ENCODE results near the gene TBC1D16.

The TBC1D16 gene

GRCh38 chr17:79987187-79987934, 48.3 kb downstream of the TBC1D16 start:
- no peak for DNase-seq

- no peak for DNase-seq
Measured at GRCh38 chr17:79986411-79987186, 49.1 kb downstream of the TBC1D16 start.

DNA sequence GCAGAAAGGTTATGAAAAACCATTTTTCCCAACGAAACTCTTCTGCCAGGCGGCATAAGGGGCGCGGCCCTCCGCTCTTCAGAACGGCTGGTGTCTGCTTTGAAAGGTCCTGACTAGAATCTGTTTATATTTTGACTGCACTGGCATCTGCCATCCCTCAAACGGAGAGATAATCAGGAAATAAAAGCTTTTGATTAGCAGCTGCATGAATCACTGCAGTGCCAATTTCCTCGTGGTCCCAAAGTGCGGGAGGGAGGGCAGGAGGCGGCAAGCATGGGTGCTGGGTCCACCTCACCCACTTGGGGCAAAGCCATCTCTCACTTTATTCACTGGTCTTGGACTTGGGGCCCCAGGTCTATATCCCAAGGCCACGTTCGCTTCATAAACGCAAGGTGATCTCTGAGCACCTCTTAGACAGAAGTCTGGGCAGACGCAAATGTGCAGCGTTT, 49.7 kb downstream of the TBC1D16 start:
- no peak for DNase-seq

- no peak for DNase-seq
Measured at GRCh38 chr17:79985361-79985942, 50.2 kb downstream of the TBC1D16 start.

GRCh38 chr17:79984877-79985276, 50.8 kb downstream of the TBC1D16 start:
- no peak for DNase-seq

DNA sequence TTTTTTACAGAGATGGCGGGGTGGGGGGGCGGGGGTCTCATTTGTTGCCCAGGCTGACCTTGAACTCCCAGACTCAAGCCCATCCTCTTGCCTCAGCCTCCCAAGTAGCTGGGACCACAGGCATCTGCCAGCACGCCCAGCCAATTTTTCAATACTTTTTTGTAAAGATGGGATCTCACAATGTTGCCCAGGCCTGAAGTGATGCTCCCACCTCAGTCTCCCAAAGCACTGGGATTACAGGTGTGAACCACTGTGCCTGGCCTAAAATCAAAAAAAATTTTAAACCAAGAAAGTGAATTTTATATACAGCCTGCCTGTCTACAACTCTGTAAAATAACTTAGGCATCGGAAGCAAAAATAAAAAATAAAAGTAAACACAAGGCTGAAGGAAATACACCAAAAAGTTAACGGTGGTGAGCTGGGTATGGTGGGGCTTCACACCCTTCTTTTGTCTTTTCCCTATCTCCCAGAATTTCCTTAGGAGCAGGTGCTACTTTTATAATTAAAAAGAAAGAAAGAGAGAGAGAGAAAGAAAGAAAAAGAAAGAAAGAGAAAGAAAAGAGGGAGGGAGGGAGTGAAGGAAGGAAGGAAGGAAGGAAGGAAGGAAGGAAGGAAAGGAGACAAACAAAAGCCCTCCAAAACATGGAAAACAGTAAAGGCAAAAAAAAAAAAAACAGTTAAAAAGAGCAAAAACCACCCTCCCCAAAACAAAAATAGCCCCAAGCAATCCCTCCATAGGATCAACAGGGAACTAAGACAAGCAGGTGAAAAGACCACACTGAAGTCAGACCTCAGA, 51.4 kb downstream of the TBC1D16 start:
- no peak for DNase-seq

GRCh38 chr17:79983456-79983855, 52.2 kb downstream of the TBC1D16 start:
- no peak for DNase-seq

- DNase-seq: no peak
Measured at GRCh38 chr17:79982986-79983385, 52.7 kb downstream of the TBC1D16 start.

GRCh38 chr17:79981661-79982101, 54.0 kb downstream of the TBC1D16 start:
- no peak for DNase-seq

DNA sequence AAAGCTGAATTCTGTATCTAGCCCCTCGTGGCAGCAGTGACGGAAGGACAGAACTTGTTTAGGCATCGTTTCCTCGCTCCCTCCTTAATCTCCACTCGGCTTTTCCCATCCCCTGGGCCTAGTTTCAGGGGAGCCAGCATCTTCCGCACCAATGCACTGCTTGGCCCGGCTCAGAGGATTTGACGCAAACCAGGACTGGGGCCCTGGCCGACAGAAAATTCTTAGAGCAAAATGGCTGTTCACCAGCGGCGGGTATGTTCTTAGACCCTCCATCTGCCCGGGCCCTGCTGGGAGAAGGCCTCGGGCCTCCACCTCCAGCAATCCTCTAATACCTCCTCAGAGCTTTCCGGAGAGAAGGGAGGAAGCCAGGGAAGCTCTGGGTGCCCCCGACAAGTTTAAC, 54.6 kb downstream of the TBC1D16 start:
- no peak for DNase-seq

GRCh38 chr17:79980246-79981043, 55.2 kb downstream of the TBC1D16 start:
- DNase-seq: no peak

- no peak for DNase-seq
Measured at GRCh38 chr17:79979816-79980215, 55.9 kb downstream of the TBC1D16 start.

GRCh38 chr17:79979221-79979741, 56.4 kb downstream of the TBC1D16 start:
- DNase-seq: no peak

DNA sequence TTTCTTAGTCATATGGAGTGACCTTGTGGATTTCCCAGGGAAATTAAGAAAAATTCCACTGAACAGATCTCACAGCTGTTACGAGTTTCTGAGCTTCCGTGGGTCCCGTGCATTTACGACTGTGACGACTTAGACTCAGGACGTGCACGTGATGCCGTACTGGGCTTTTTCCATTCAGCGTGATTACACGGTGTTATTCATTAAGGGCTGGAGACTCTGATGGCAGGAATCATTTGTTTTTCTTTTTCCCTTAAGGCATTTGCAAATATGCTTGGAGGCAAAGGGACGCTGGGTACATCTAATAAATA, 57.2 kb downstream of the TBC1D16 start:
- DNase-seq: no peak

DNA sequence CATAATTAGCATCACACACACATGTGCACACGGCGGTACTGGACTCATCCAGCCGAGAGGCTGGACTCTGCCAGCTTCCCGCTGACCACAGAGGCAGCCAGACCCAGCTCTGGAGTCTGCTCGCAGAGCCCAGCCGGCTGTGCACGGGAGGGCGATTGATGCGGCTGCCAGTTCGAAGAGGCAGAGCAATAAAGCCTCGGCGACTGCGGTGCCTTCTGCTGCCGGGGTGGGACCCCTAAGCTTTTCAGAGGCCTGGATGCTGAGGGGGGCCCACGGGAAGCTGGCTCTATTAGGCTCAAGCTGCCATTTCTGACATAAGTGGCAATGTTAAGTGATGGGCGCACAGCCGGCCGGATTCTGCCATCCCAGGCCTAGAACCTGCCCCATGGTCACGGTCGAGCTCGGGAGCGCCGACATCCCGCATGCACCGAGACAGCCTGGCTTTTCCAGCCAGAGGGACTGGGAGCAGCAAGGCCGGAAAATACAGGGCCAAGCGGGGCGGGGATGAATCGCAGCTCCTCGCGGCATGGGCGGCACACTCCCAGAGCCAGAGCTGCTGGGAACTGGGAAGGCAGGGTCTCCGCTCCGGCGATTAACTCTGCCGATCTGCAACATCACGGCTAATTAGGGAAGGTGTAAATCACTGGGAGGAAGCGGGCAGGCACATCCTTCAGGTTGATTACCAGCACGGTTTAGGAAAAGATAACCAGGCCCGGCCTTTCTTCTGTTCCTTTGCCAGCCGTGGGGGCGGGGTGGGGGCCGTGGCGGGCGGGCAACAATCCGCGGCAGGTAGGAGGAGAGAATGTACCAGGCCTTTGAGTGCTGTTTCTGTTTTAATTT, 57.7 kb downstream of the TBC1D16 start:
- no peak for DNase-seq

GRCh38 chr17:79977161-79977631, 58.5 kb downstream of the TBC1D16 start:
- DNase-seq: no peak

GRCh38 chr17:79976451-79976850, 59.2 kb downstream of the TBC1D16 start:
- no peak for DNase-seq

- DNase-seq: no peak
Measured at GRCh38 chr17:79975498-79976134, 60.1 kb downstream of the TBC1D16 start.

GRCh38 chr17:79974566-79975497, 60.8 kb downstream of the TBC1D16 start:
- DNase-seq: no peak

All from AML-193 (cell line).